GM18868 (cell line): ENCODE results near the gene MTHFD1L.

Source experiments
- ATAC-seq: cut with Tn5 transposase; IDR thresholded peaks from one replicate; pipeline ENCODE4 v1.9.1; 2021; ENCODE audit warnings: mild to moderate bottlenecking, moderate library complexity; ENCODE audit not compliant: unreplicated experiment

MTHFD1L gene

GRCh38 chr6:150865043-150865405, 478 bp upstream of the MTHFD1L start:
- ATAC-seq = no peak

GRCh38 chr6:150866147-150866990, 867 bp downstream of the MTHFD1L start:
- peak; percentile 77 for ATAC-seq

- ATAC-seq = no peak
Measured at GRCh38 chr6:150866991-150867501, 1.5 kb downstream of the MTHFD1L start.

- ATAC-seq = no peak
Measured at GRCh38 chr6:150868759-150869158, 3.3 kb downstream of the MTHFD1L start.

- ATAC-seq = no peak
Measured at GRCh38 chr6:150874179-150874578, 8.7 kb downstream of the MTHFD1L start.

- no peak for ATAC-seq
Measured at GRCh38 chr6:150875841-150876240, 10.3 kb downstream of the MTHFD1L start.

GRCh38 chr6:150876598-150876997, 11.1 kb downstream of the MTHFD1L start:
- no peak for ATAC-seq

GRCh38 chr6:150877928-150878327, 12.4 kb downstream of the MTHFD1L start:
- ATAC-seq = no peak

- no peak for ATAC-seq
Measured at GRCh38 chr6:150878347-150879213, 13.1 kb downstream of the MTHFD1L start.

- ATAC-seq = no peak
Measured at GRCh38 chr6:150880336-150880735, 14.8 kb downstream of the MTHFD1L start.

GRCh38 chr6:150881911-150882481, 16.5 kb downstream of the MTHFD1L start:
- ATAC-seq = no peak

GRCh38 chr6:150883521-150883920, 18.0 kb downstream of the MTHFD1L start:
- no peak for ATAC-seq

GRCh38 chr6:150886155-150886554, 20.7 kb downstream of the MTHFD1L start:
- no peak for ATAC-seq

- peak; percentile 80 for ATAC-seq
Measured at GRCh38 chr6:150887978-150888563, 22.6 kb downstream of the MTHFD1L start.

GRCh38 chr6:150890346-150890745, 24.8 kb downstream of the MTHFD1L start:
- no peak for ATAC-seq

- ATAC-seq = peak; percentile 42
Measured at GRCh38 chr6:150891888-150892485, 26.5 kb downstream of the MTHFD1L start.

- ATAC-seq = no peak
Measured at GRCh38 chr6:150894191-150894744, 28.8 kb downstream of the MTHFD1L start.

GRCh38 chr6:150894935-150895552, 29.5 kb downstream of the MTHFD1L start:
- ATAC-seq = peak; percentile 65

- ATAC-seq = no peak
Measured at GRCh38 chr6:150895928-150896632, 30.6 kb downstream of the MTHFD1L start.
